T-helper 1 cell treated with Interleukin-12 subunit alpha and Interleukin-12 subunit beta and Interleukin-4 antibody, amounts not matched to agents 30 μg/mL and 1 μg/mL, for 36 hours (primary cell): ENCODE results near the gene KNSTRN.
A peak's percentile ranks its signal among the peaks of the same experiment; 100 is the strongest.

Experiments
- H3K27ac Mint-ChIP-seq: one replicate; pipeline ENCODE4 v1.8.0; 2021; ENCODE audit warnings: mild to moderate bottlenecking, mixed read lengths
- H3K27me3 Mint-ChIP-seq: one replicate; pipeline ENCODE4 v1.8.0; 2021; ENCODE audit warnings: low read depth, mixed read lengths
- H3K36me3 Mint-ChIP-seq: one replicate; pipeline ENCODE4 v1.8.0; 2021; ENCODE audit warnings: low read depth, mixed read lengths
- H3K4me1 Mint-ChIP-seq: one replicate; pipeline ENCODE4 v1.8.0; 2021; ENCODE audit warnings: low read depth, mixed read lengths
- H3K4me3 Mint-ChIP-seq: one replicate; pipeline ENCODE4 v1.8.0; 2021; ENCODE audit warnings: mild to moderate bottlenecking, moderate library complexity, mixed read lengths
- H3K9me3 Mint-ChIP-seq: one replicate; pipeline ENCODE4 v1.8.0; 2021; ENCODE audit warnings: mixed read lengths

The KNSTRN gene

GRCh38 chr15:40392986-40393948 is 10.7 kb downstream of the KNSTRN start:
- Mint-ChIP-seq H3K27ac (no peak overlapping the region), H3K4me3 (no peak overlapping the region), H3K4me1 (peaks cover 14% of the 10 kb centered on the region), H3K9me3 (no peaks in the 10 kb centered on the region), H3K36me3 (peaks cover 46% of the 10 kb centered on the region), H3K27me3 (no peaks in the 10 kb centered on the region)

GRCh38 chr15:40397688-40398412 is 15.3 kb downstream of the KNSTRN start:
- Mint-ChIP-seq H3K9me3 (no peaks in the 10 kb centered on the region), H3K4me1 (peaks cover 24% of the 10 kb centered on the region), H3K36me3 (peaks cover 25% of the 10 kb centered on the region), H3K27ac (no peak overlapping the region), H3K27me3 (no peaks in the 10 kb centered on the region), H3K4me3 (peak overlapping the region; percentile 65)

GRCh38 chr15:40398413-40398873 is 15.9 kb downstream of the KNSTRN start:
- Mint-ChIP-seq H3K4me3 (peak overlapping the region; percentile 65), H3K27me3 (no peaks in the 10 kb centered on the region), H3K4me1 (peaks cover 26% of the 10 kb centered on the region), H3K36me3 (peaks cover 20% of the 10 kb centered on the region), H3K27ac (peak overlapping the region; percentile 62), H3K9me3 (no peaks in the 10 kb centered on the region)

- H3K27ac Mint-ChIP-seq, result no peak overlapping the region
- H3K4me1 Mint-ChIP-seq, result peaks cover 31% of the 10 kb centered on the region
- no peaks in the 10 kb centered on the region for H3K27me3 Mint-ChIP-seq
- peaks cover 14% of the 10 kb centered on the region for H3K36me3 Mint-ChIP-seq
- H3K9me3 Mint-ChIP-seq, result no peaks in the 10 kb centered on the region
- no peak overlapping the region for H3K4me3 Mint-ChIP-seq
Observed at GRCh38 chr15:40399370-40399769, 16.8 kb downstream of the KNSTRN start.

GRCh38 chr15:40405501-40406381 is 23.2 kb downstream of the KNSTRN start, which contains the start of gene IVD:
Gene IVD, plus strand, starts transcription at chr15:40405795. Its CDS starts 33 bp downstream, at chr15:40405828.
- Mint-ChIP-seq H3K36me3 (peaks cover 12% of the 10 kb centered on the region), H3K4me1 (peaks cover 37% of the 10 kb centered on the region), H3K27me3 (no peaks in the 10 kb centered on the region), H3K9me3 (no peaks in the 10 kb centered on the region), H3K4me3 (peak within 1 kb of the TSS; percentile 87), H3K27ac (peak within 1 kb of the TSS; percentile 70)

GRCh38 chr15:40407330-40407990 is 24.9 kb downstream of the KNSTRN start:
- Mint-ChIP-seq H3K9me3 (no peaks in the 10 kb centered on the region), H3K36me3 (peaks cover 23% of the 10 kb centered on the region), H3K4me1 (peaks cover 37% of the 10 kb centered on the region), H3K27me3 (no peaks in the 10 kb centered on the region), H3K4me3 (no peak overlapping the region), H3K27ac (peak overlapping the region; percentile 10)

GRCh38 chr15:40409366-40409765 is 26.8 kb downstream of the KNSTRN start:
- no peaks in the 10 kb centered on the region for H3K9me3 Mint-ChIP-seq
- peaks cover 24% of the 10 kb centered on the region for H3K36me3 Mint-ChIP-seq
- H3K4me3 Mint-ChIP-seq, result no peak overlapping the region
- peaks cover 31% of the 10 kb centered on the region for H3K4me1 Mint-ChIP-seq
- H3K27ac Mint-ChIP-seq, result no peak overlapping the region
- H3K27me3 Mint-ChIP-seq, result no peaks in the 10 kb centered on the region

- no peak overlapping the region for H3K4me3 Mint-ChIP-seq
- H3K9me3 Mint-ChIP-seq, result no peaks in the 10 kb centered on the region
- no peaks in the 10 kb centered on the region for H3K27me3 Mint-ChIP-seq
- H3K27ac Mint-ChIP-seq, result no peak overlapping the region
- peaks cover 21% of the 10 kb centered on the region for H3K4me1 Mint-ChIP-seq
- peaks cover 24% of the 10 kb centered on the region for H3K36me3 Mint-ChIP-seq
Observed at GRCh38 chr15:40410476-40410875, 28.0 kb downstream of the KNSTRN start.

GRCh38 chr15:40412095-40412759 is 29.7 kb downstream of the KNSTRN start:
- Mint-ChIP-seq H3K4me3 (no peak overlapping the region), H3K9me3 (no peaks in the 10 kb centered on the region), H3K27ac (no peak overlapping the region), H3K4me1 (peaks cover 19% of the 10 kb centered on the region), H3K27me3 (no peaks in the 10 kb centered on the region), H3K36me3 (peaks cover 24% of the 10 kb centered on the region)

- H3K27ac Mint-ChIP-seq, result no peak overlapping the region
- peaks cover 11% of the 10 kb centered on the region for H3K4me1 Mint-ChIP-seq
- H3K36me3 Mint-ChIP-seq, result peaks cover 22% of the 10 kb centered on the region
- H3K27me3 Mint-ChIP-seq, result no peaks in the 10 kb centered on the region
- H3K9me3 Mint-ChIP-seq, result no peaks in the 10 kb centered on the region
- H3K4me3 Mint-ChIP-seq, result no peak overlapping the region
Observed at GRCh38 chr15:40413036-40413435, 30.5 kb downstream of the KNSTRN start.

- H3K4me3 Mint-ChIP-seq, result no peak overlapping the region
- H3K27me3 Mint-ChIP-seq, result no peaks in the 10 kb centered on the region
- peaks cover 22% of the 10 kb centered on the region for H3K36me3 Mint-ChIP-seq
- H3K9me3 Mint-ChIP-seq, result no peaks in the 10 kb centered on the region
- H3K27ac Mint-ChIP-seq, result no peak overlapping the region
- H3K4me1 Mint-ChIP-seq, result peaks cover 3% of the 10 kb centered on the region
Observed at GRCh38 chr15:40414816-40415215, 32.3 kb downstream of the KNSTRN start.

GRCh38 chr15:40415226-40415625 is 32.7 kb downstream of the KNSTRN start:
- no peaks in the 10 kb centered on the region for H3K4me1 Mint-ChIP-seq
- no peaks in the 10 kb centered on the region for H3K27me3 Mint-ChIP-seq
- peaks cover 21% of the 10 kb centered on the region for H3K36me3 Mint-ChIP-seq
- H3K9me3 Mint-ChIP-seq, result no peaks in the 10 kb centered on the region
- no peak overlapping the region for H3K27ac Mint-ChIP-seq
- H3K4me3 Mint-ChIP-seq, result no peak overlapping the region

- Mint-ChIP-seq H3K4me3 (no peak overlapping the region), H3K4me1 (no peaks in the 10 kb centered on the region)
Observed at GRCh38 chr15:40416056-40416455, 33.5 kb downstream of the KNSTRN start.

More at GRCh38 chr15:40416056-40416455, 33.5 kb downstream of the KNSTRN start:
- Mint-ChIP-seq H3K9me3 (no peaks in the 10 kb centered on the region), H3K36me3 (peaks cover 13% of the 10 kb centered on the region), H3K27me3 (no peaks in the 10 kb centered on the region), H3K27ac (no peak overlapping the region)
